NCI-H460 (cell line): ENCODE results near the gene NR1H2. TPM values are rescaled to one million over a fixed set of nuclear protein-coding genes. Genes with fewer than 3 reads are reported as not detected.
"Not testable (repeated sequence)": the region's sequence is repeated elsewhere in the genome, so short reads cannot be mapped to it uniquely, and the experiment has no call there.

Source experiments
- DNase-seq: peaks from one replicate; pipeline ENCODE4 v3.0.0-alpha.2; 2016; ENCODE audit warnings: low read depth; ENCODE audit errors: extremely low read depth
- polyA plus RNA-seq: library from polyadenylated mRNA; depleted of rRNA; stranded (reverse); fragments of >200 nt; gene quantifications from 2 replicates; pipeline ENCODE4 v1.2.3, GENCODE V29; 2014; cell fraction: nucleus; rRNA removed
- total RNA-seq: library from RNA; depleted of rRNA; stranded (reverse); fragments of >200 nt; shearing (Covaris generic); gene quantifications from 2 replicates; pipeline ENCODE4 v1.2.3, GENCODE V29; 2014; rRNA removed

Gene NR1H2
- total RNA-seq: 52.0 and 55.8 TPM in 2 replicates
- 57.8 and 72.1 TPM in 2 replicates for polyA plus RNA-seq

- DNase-seq: peak; percentile 91
Observed at GRCh38 chr19:50376166-50377050, at the start of gene NR1H2. TSS of gene NR1H2 (plus strand) at chr19:50376457. CDS start at chr19:50377606, 1,149 bp downstream.

- DNase-seq: no peak
Observed at GRCh38 chr19:50327013-50327412, 49.2 kb upstream of the NR1H2 start.

GRCh38 chr19:50327461-50328223, 48.6 kb upstream of the NR1H2 start:
- no peak for DNase-seq

GRCh38 chr19:50328224-50328872, 47.9 kb upstream of the NR1H2 start:
- no peak for DNase-seq

- no peak for DNase-seq
Observed at GRCh38 chr19:50328873-50329145, 47.4 kb upstream of the NR1H2 start.

- DNase-seq: peak; percentile 98
Observed at GRCh38 chr19:50329146-50329925, 46.9 kb upstream of the NR1H2 start, which contains the start of gene KCNC3. TSS of gene KCNC3 (minus strand) at chr19:50329377. CDS start at chr19:50329082, 295 bp downstream.

- DNase-seq: not testable (repeated sequence)
Observed at GRCh38 chr19:50329926-50330294, 46.3 kb upstream of the NR1H2 start.

- peak; percentile 57 for DNase-seq
Observed at GRCh38 chr19:50330365-50331078, 45.7 kb upstream of the NR1H2 start.

GRCh38 chr19:50331221-50331993, 44.9 kb upstream of the NR1H2 start:
- no peak for DNase-seq

GRCh38 chr19:50331994-50332243, 44.3 kb upstream of the NR1H2 start:
- DNase-seq: no peak

GRCh38 chr19:50332244-50333038, 43.8 kb upstream of the NR1H2 start:
- no peak for DNase-seq

GRCh38 chr19:50333235-50333736, 43.0 kb upstream of the NR1H2 start:
- DNase-seq: peak; percentile 81

GRCh38 chr19:50333737-50334617, 42.3 kb upstream of the NR1H2 start:
- DNase-seq: no peak

GRCh38 chr19:50334741-50335421, 41.4 kb upstream of the NR1H2 start:
- no peak for DNase-seq

GRCh38 chr19:50337031-50337430, 39.2 kb upstream of the NR1H2 start:
- not testable (repeated sequence) for DNase-seq

- no peak for DNase-seq
Observed at GRCh38 chr19:50340331-50340730, 35.9 kb upstream of the NR1H2 start.

GRCh38 chr19:50341091-50341564, 35.1 kb upstream of the NR1H2 start:
- DNase-seq: no peak
